ENCODE measurements around the gene CYP4F2. TPM values are rescaled to one million over a fixed set of nuclear protein-coding genes. Genes with fewer than 3 reads are reported as not detected.

The CYP4F2 gene
- total and polyA plus RNA-seq, 2 experiments from 2014 or later, result not detected

DNA sequence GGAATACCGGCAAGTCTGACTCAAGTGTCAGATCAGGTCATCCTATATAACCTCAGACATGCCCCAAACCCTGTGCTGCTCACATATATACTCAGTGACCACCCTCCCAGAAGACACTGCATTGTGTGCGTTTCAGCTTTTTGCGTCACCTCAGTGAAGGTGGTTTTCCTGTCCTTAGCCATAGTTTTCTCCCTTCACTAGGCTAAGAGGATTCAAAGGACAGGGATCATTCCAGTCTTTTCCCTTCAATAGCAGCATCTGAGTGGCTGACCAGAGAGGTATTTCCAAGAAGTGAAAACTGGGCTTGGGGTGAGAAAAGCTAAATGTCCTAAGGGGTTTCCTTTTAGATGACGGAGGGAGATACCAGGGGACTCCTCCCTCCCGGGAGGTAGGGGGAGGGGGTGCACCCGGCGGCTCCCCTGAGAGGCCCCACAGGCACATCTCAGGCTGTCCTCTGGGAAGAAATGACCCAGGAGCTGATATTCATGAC, 69.7 kb downstream of the CYP4F2 start:
- H2AFZ ChIP-seq, result no peak overlapping the region
- no peak overlapping the region for H3K27ac ChIP-seq
- DNase-seq, result no peak
- H3K36me3 ChIP-seq (ENCODE audit: low read depth), result no peaks in the 10 kb centered on the region
- H4K20me1 ChIP-seq (ENCODE audit: insufficient read depth), result no peaks in the 10 kb centered on the region
- no peaks in the 10 kb centered on the region for H3K27me3 ChIP-seq (replicated peaks; ENCODE audit: insufficient read depth)
- H3K4me3 ChIP-seq, result no peak overlapping the region
- in situ Hi-C loops (cut with MboI), result no loop called here
- H3K9me2 ChIP-seq (ENCODE audit: insufficient read depth), result no peaks in the 10 kb centered on the region
- H3K9me3 ChIP-seq (ENCODE audit: low read depth), result no peaks in the 10 kb centered on the region
- H3K4me1 ChIP-seq (ENCODE audit: insufficient read depth), result no peaks in the 10 kb centered on the region
- H3F3A ChIP-seq (ENCODE audit: insufficient read depth), result no peaks in the 10 kb centered on the region
- no peak overlapping the region for H3K9ac ChIP-seq
- H3K4me2 ChIP-seq (ENCODE audit: unreplicated experiment), result no peak overlapping the region
- TF ChIP-seq EZH2 (IDR thresholded peaks at IDR 0.05; ENCODE audit: insufficient read depth, poor library complexity, severe bottlenecking), result no peak
- no peak for TF ChIP-seq EZH2phosphoT487 (IDR thresholded peaks at IDR 0.05; ENCODE audit: insufficient read depth, low read depth)
- WGBS, 2 experiments (ENCODE audit: low coverage in 1 of 2, low lambda C conversion rate in 2 of 2, missing lambda C conversion rate in 2 of 2), result 12 to 23% methylated on average over 4 to 7 of the region's 7 CpGs
- no peaks in the 10 kb centered on the region for H3K79me2 ChIP-seq (ENCODE audit: insufficient read depth)

Small RNA genes within 50 kb of the gene (small RNA-seq; reads per million reads assigned to genes)
- gene CYP4F36P (ENCODE audit: low read depth, low replicate concordance), result not detected

Other genes starting within 250 kb of the CYP4F2 start
- not detected in 2 replicates for gene CYP4F12, start 225.0 kb downstream of the CYP4F2 start, total RNA-seq (2014; rRNA removed; shearing (Covaris generic))
- gene CYP4F12, start 225.0 kb downstream of the CYP4F2 start, polyA plus RNA-seq (2016; fragmentation: Nextera tagmentation; extraction: Ambion mirVana), result not detected in 2 replicates
- not detected in 2 replicates for gene OR10H2, start 170.1 kb downstream of the CYP4F2 start, total RNA-seq (2014; rRNA removed; shearing (Covaris generic))
- not detected in 2 replicates for gene OR10H2, start 170.1 kb downstream of the CYP4F2 start, polyA plus RNA-seq (2016; fragmentation: Nextera tagmentation; extraction: Ambion mirVana)
- not detected in 2 replicates for gene OR10H3, start 160.1 kb downstream of the CYP4F2 start, total RNA-seq (2014; rRNA removed; shearing (Covaris generic))
- not detected in 2 replicates for gene OR10H3, start 160.1 kb downstream of the CYP4F2 start, polyA plus RNA-seq (2016; fragmentation: Nextera tagmentation; extraction: Ambion mirVana)
- not detected in 2 replicates for gene OR10H5, start 110.4 kb downstream of the CYP4F2 start, total RNA-seq (2014; rRNA removed; shearing (Covaris generic))
- not detected in 2 replicates for gene OR10H5, start 110.4 kb downstream of the CYP4F2 start, polyA plus RNA-seq (2016; fragmentation: Nextera tagmentation; extraction: Ambion mirVana)
- gene OR10H1, start 82.4 kb downstream of the CYP4F2 start, total RNA-seq (2014; rRNA removed; shearing (Covaris generic)), result not detected in 2 replicates
- gene OR10H1, start 82.4 kb downstream of the CYP4F2 start, polyA plus RNA-seq (2016; fragmentation: Nextera tagmentation; extraction: Ambion mirVana), result not detected in 2 replicates
- gene CYP4F11, start 36.5 kb upstream of the CYP4F2 start, total RNA-seq (2014; rRNA removed; shearing (Covaris generic)), result not detected in 2 replicates
- not detected in 2 replicates for gene CYP4F11, start 36.5 kb upstream of the CYP4F2 start, polyA plus RNA-seq (2016; fragmentation: Nextera tagmentation; extraction: Ambion mirVana)
- not detected in 2 replicates for gene OR10H4, start 50.9 kb upstream of the CYP4F2 start, total RNA-seq (2014; rRNA removed; shearing (Covaris generic))
- not detected in 2 replicates for gene OR10H4, start 50.9 kb upstream of the CYP4F2 start, polyA plus RNA-seq (2016; fragmentation: Nextera tagmentation; extraction: Ambion mirVana)
- gene TPM4, start 178.4 kb upstream of the CYP4F2 start, total RNA-seq (2014; rRNA removed; shearing (Covaris generic)), result 1,413 and 1,469 TPM in 2 replicates
- 1,408 and 1,423 TPM in 2 replicates for gene TPM4, start 178.4 kb upstream of the CYP4F2 start, polyA plus RNA-seq (2016; fragmentation: Nextera tagmentation; extraction: Ambion mirVana)
- gene RAB8A, start 213.8 kb upstream of the CYP4F2 start, total RNA-seq (2014; rRNA removed; shearing (Covaris generic)), result 29.5 and 42.6 TPM in 2 replicates
- 106 and 112 TPM in 2 replicates for gene RAB8A, start 213.8 kb upstream of the CYP4F2 start, polyA plus RNA-seq (2016; fragmentation: Nextera tagmentation; extraction: Ambion mirVana)
- not detected in 2 replicates for gene HSH2D, start 245.6 kb upstream of the CYP4F2 start, total RNA-seq (2014; rRNA removed; shearing (Covaris generic))
- 0.13 TPM in 1 of 2 replicates, not detected in the other for gene HSH2D, start 245.6 kb upstream of the CYP4F2 start, polyA plus RNA-seq (2016; fragmentation: Nextera tagmentation; extraction: Ambion mirVana)